Measurements from ENCODE around the gene PTX3.

DNA sequence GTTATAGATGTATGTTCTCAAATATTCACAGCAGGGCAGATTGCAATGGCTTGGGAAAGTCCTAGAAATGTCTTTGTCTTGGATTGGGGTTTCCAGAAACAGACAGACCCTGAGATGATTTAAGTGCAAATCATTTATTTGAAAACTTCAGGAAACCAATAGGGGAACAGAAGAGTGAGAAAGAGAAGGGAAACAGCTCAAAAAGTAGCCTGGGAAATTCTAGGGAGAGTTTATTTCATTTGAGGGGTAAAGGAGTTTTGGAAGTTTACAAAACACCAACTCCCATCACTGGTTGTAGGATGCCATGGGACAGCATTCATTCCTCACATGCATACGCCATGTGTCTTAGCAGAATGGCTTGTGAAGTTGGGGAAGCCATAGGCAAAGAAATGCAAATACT lies 32.3 kb upstream of the PTX3 start:
- TF ChIP-seq, protein P1, sequence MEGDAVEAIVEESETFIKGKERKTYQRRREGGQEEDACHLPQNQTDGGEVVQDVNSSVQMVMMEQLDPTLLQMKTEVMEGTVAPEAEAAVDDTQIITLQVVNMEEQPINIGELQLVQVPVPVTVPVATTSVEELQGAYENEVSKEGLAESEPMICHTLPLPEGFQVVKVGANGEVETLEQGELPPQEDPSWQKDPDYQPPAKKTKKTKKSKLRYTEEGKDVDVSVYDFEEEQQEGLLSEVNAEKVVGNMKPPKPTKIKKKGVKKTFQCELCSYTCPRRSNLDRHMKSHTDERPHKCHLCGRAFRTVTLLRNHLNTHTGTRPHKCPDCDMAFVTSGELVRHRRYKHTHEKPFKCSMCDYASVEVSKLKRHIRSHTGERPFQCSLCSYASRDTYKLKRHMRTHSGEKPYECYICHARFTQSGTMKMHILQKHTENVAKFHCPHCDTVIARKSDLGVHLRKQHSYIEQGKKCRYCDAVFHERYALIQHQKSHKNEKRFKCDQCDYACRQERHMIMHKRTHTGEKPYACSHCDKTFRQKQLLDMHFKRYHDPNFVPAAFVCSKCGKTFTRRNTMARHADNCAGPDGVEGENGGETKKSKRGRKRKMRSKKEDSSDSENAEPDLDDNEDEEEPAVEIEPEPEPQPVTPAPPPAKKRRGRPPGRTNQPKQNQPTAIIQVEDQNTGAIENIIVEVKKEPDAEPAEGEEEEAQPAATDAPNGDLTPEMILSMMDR (conservative IDR thresholded peaks at IDR 0.05): no peak
- TF ChIP-seq ZFX (IDR thresholded peaks at IDR 0.05): no peak

Data from C4-2B (cell line).